OCI-LY1 (cell line): ENCODE data around the gene NT5C3A.

Experiments used
- CTCF ChIP-seq: fragments of 200-600 bp; sonication (generic), shearing (Covaris generic); IDR thresholded peaks from 2 replicates; pipeline ENCODE4 v1.5.1; 2017; ENCODE audit warnings: mild to moderate bottlenecking, antibody characterized with exemption, low read length, moderate library complexity, mixed read lengths
- EZH2 ChIP-seq: fragments of 200-600 bp; sonication (generic), shearing (Covaris generic); IDR thresholded peaks from 2 replicates; pipeline ENCODE4 v1.8.0; 2017; ENCODE audit warnings: borderline replicate concordance, mixed run types, mild to moderate bottlenecking, antibody characterized with exemption, low read length, moderate library complexity, mixed read lengths

GRCh38 chr7:33079096-33079495 is 16.5 kb upstream of the NT5C3A start:
- no peak for TF ChIP-seq CTCF
- TF ChIP-seq EZH2, result no peak
